HG03139 (cell line): Measurements from ENCODE around the gene TBL3.
A peak's percentile ranks its signal among the peaks of the same experiment; 100 is the strongest.
"Not testable (repeated sequence)": the region's sequence is repeated elsewhere in the genome, so short reads cannot be mapped to it uniquely, and the experiment has no call there.

Experiments used
- ATAC-seq: cut with Tn5 transposase; IDR thresholded peaks from one replicate; pipeline ENCODE4 v1.9.1; 2021; ENCODE audit not compliant: unreplicated experiment

TBL3 gene

GRCh38 chr16:1942810-1943726, 28.8 kb upstream of the TBL3 start, which contains the start of gene MSRB1:
TSS of gene MSRB1 (minus strand) at chr16:1943199. CDS start at chr16:1943156, 43 bp downstream.
- ATAC-seq: peak; percentile 90

GRCh38 chr16:1944612-1945199, 27.1 kb upstream of the TBL3 start:
- ATAC-seq: no peak

- no peak for ATAC-seq
Measured at GRCh38 chr16:1945559-1946391, 26.1 kb upstream of the TBL3 start.

GRCh38 chr16:1946495-1947368, 25.1 kb upstream of the TBL3 start:
- ATAC-seq: no peak

GRCh38 chr16:1947369-1947670, 24.5 kb upstream of the TBL3 start:
- no peak for ATAC-seq

GRCh38 chr16:1949507-1949906, 22.3 kb upstream of the TBL3 start:
- ATAC-seq: no peak

- ATAC-seq: no peak
Measured at GRCh38 chr16:1950047-1950446, 21.8 kb upstream of the TBL3 start.

- no peak for ATAC-seq
Measured at GRCh38 chr16:1950559-1950958, 21.3 kb upstream of the TBL3 start.

- ATAC-seq: no peak
Measured at GRCh38 chr16:1953734-1954133, 18.1 kb upstream of the TBL3 start.

GRCh38 chr16:1957434-1958142, 14.3 kb upstream of the TBL3 start:
- ATAC-seq: not testable (repeated sequence)

GRCh38 chr16:1958143-1958491, 13.7 kb upstream of the TBL3 start:
- not testable (repeated sequence) for ATAC-seq

- ATAC-seq: no peak
Measured at GRCh38 chr16:1958715-1959268, 13.1 kb upstream of the TBL3 start.

GRCh38 chr16:1959269-1960039, 12.4 kb upstream of the TBL3 start, which contains the start of gene NDUFB10:
TSS of gene NDUFB10 (plus strand) at chr16:1959538. CDS start at chr16:1959625, 87 bp downstream.
- peak; percentile 45 for ATAC-seq

- no peak for ATAC-seq
Measured at GRCh38 chr16:1960665-1961630, 10.9 kb upstream of the TBL3 start.

GRCh38 chr16:1961651-1962067, 10.2 kb upstream of the TBL3 start:
- ATAC-seq: no peak

GRCh38 chr16:1962161-1963153, 9.4 kb upstream of the TBL3 start:
- ATAC-seq: not testable (repeated sequence)
